ENCODE measurements around the gene CHST9.

GRCh38 chr18:27138079-27138478, 47.0 kb downstream of the CHST9 start:
- TF ChIP-seq IKZF2 (IDR thresholded peaks at IDR 0.05) = no peak
- TF ChIP-seq CTCF (IDR thresholded peaks at IDR 0.05 in 2 of 3, conservative IDR thresholded peaks at IDR 0.05 in 1 of 3; ENCODE audit: control insufficient read depth in 2 of 3, extremely low read depth in 1 of 3, insufficient read depth in 1 of 3, low read depth in 3 of 3, low read length in 3 of 3) = no peak
- no peak for TF ChIP-seq CHD4 (IDR thresholded peaks at IDR 0.05)
- no peak for TF ChIP-seq POLR2A (IDR thresholded peaks at IDR 0.05; ENCODE audit: low read depth, low read length)
- TF ChIP-seq MXI1 (IDR thresholded peaks at IDR 0.05; ENCODE audit: low read depth, low read length) = no peak
- no peak for TF ChIP-seq EZH2 (IDR thresholded peaks at IDR 0.05; ENCODE audit: borderline replicate concordance, control insufficient read depth, low read depth, low read length)
- TF ChIP-seq SMC3 (IDR thresholded peaks at IDR 0.05; ENCODE audit: borderline replicate concordance, low read length) = no peak
- TF ChIP-seq BCL11A (IDR thresholded peaks at IDR 0.05; ENCODE audit: low read depth, low read length) = no peak
- no peak for TF ChIP-seq USF2 (IDR thresholded peaks at IDR 0.05; ENCODE audit: borderline replicate concordance, low read depth, low read length)

All from GM12878 (cell line).